Measurements from ENCODE around the gene PIGZ.

PIGZ gene

GRCh38 chr3:197000211-197000610 lies 31.6 kb upstream of the PIGZ start:
- no peak for TF ChIP-seq CTCF (IDR thresholded peaks at IDR 0.05; ENCODE audit: low read length, missing control alignments)
- peak; percentile 12 for DNase-seq (ENCODE audit: low read depth)
- H3K4me3 ChIP-seq (replicated peaks; ENCODE audit: low read depth, low read length) = no peak overlapping the region

GRCh38 chr3:196998966-196999760 lies 30.5 kb upstream of the PIGZ start:
- no peak overlapping the region for H3K4me3 ChIP-seq (replicated peaks; ENCODE audit: low read depth, low read length)

GRCh38 chr3:196997311-196997710 lies 28.7 kb upstream of the PIGZ start:
- no peak for DNase-seq (ENCODE audit: low read depth)
- TF ChIP-seq CTCF (IDR thresholded peaks at IDR 0.05; ENCODE audit: low read length, missing control alignments) = no peak
- no peak overlapping the region for H3K4me3 ChIP-seq (replicated peaks; ENCODE audit: low read depth, low read length)

More at GRCh38 chr3:196998966-196999760, 30.5 kb upstream of the PIGZ start:
- no peak for TF ChIP-seq CTCF (IDR thresholded peaks at IDR 0.05; ENCODE audit: low read length, missing control alignments)
- DNase-seq (ENCODE audit: low read depth) = no peak

GRCh38 chr3:196996454-196997265 lies 28.0 kb upstream of the PIGZ start:
- TF ChIP-seq CTCF (IDR thresholded peaks at IDR 0.05; ENCODE audit: low read length, missing control alignments) = no peak
- DNase-seq (ENCODE audit: low read depth) = no peak
- no peak overlapping the region for H3K4me3 ChIP-seq (replicated peaks; ENCODE audit: low read depth, low read length)

GRCh38 chr3:196995646-196996355 lies 27.2 kb upstream of the PIGZ start:
- no peak overlapping the region for H3K4me3 ChIP-seq (replicated peaks; ENCODE audit: low read depth, low read length)
- no peak for TF ChIP-seq CTCF (IDR thresholded peaks at IDR 0.05; ENCODE audit: low read length, missing control alignments)
- no peak for DNase-seq (ENCODE audit: low read depth)

- no peak for TF ChIP-seq CTCF (IDR thresholded peaks at IDR 0.05; ENCODE audit: low read length, missing control alignments)
- H3K4me3 ChIP-seq (replicated peaks; ENCODE audit: low read depth, low read length) = no peak overlapping the region
- no peak for DNase-seq (ENCODE audit: low read depth)
Observed at GRCh38 chr3:196995027-196995426, 26.4 kb upstream of the PIGZ start.
